ENCODE data around the gene PXDC1.

PXDC1 gene

GRCh38 chr6:3784885-3785744 is 33.6 kb upstream of the PXDC1 start:
- H4K20me1 ChIP-seq, result no peaks in the 10 kb centered on the region; a peak in 1 of 22 replicates
- no peak overlapping the region for H3K4me2 ChIP-seq
- H3K9me3 ChIP-seq (replicated peaks in 1 of 11), result no peaks in the 10 kb centered on the region
- no peak overlapping the region for H3K9ac ChIP-seq
- H3K27ac ChIP-seq, result no peak overlapping the region
- H3K4me3 ChIP-seq, result no peak overlapping the region
- no peaks in the 10 kb centered on the region for H3K27me3 ChIP-seq
- peaks cover 0 to 18% (median 0%) of the 10 kb centered on the region in 10 experiments; a peak in 4 of 20 replicates for H3K4me1 ChIP-seq
- H3K36me3 ChIP-seq, result no peaks in the 10 kb centered on the region
- no peak for TF ChIP-seq Cebpa-rat (IDR thresholded peaks at IDR 0.05)

GRCh38 chr6:3784423-3784822 is 32.9 kb upstream of the PXDC1 start:
- no peak overlapping the region for H3K27ac ChIP-seq
- no peak overlapping the region for H3K4me3 ChIP-seq
- TF ChIP-seq Cebpa-rat (IDR thresholded peaks at IDR 0.05), result no peak
- no peaks in the 10 kb centered on the region; a peak in 1 of 22 replicates for H4K20me1 ChIP-seq
- no peak overlapping the region for H3K4me2 ChIP-seq
- peaks cover 0 to 11% (median 0%) of the 10 kb centered on the region in 10 experiments; a peak in 4 of 20 replicates for H3K4me1 ChIP-seq
- H3K27me3 ChIP-seq, result no peaks in the 10 kb centered on the region
- no peaks in the 10 kb centered on the region for H3K36me3 ChIP-seq
- no peaks in the 10 kb centered on the region for H3K9me3 ChIP-seq (replicated peaks in 1 of 11)
- no peak overlapping the region for H3K9ac ChIP-seq

- peaks cover 0 to 9% (median 0%) of the 10 kb centered on the region in 10 experiments; a peak in 3 of 20 replicates for H3K4me1 ChIP-seq
- H3K9me3 ChIP-seq (replicated peaks in 1 of 11), result no peaks in the 10 kb centered on the region
- no peak overlapping the region for H3K27ac ChIP-seq
- H3K36me3 ChIP-seq, result no peaks in the 10 kb centered on the region
- no peaks in the 10 kb centered on the region for H3K27me3 ChIP-seq
- H3K9ac ChIP-seq, result no peak overlapping the region
- H3K4me2 ChIP-seq, result no peak overlapping the region
- H3K4me3 ChIP-seq, result no peak overlapping the region
- TF ChIP-seq Cebpa-rat (IDR thresholded peaks at IDR 0.05), result no peak
- H4K20me1 ChIP-seq, result no peaks in the 10 kb centered on the region; a peak in 1 of 22 replicates
These were observed 31.6 kb upstream of the PXDC1 start for GRCh38 chr6:3782876-3783832.

- Histone ChIP-seq H3K9me3 (replicated peaks in 1 of 11) (no peaks in the 10 kb centered on the region), H4K20me1 (no peaks in the 10 kb centered on the region; a peak in 1 of 22 replicates), H3K4me2 (no peak overlapping the region), H3K4me1 (peaks cover 8 to 19% (median 14%) of the 10 kb centered on the region in 10 experiments; a peak in 18 of 20 replicates), H3K9ac (no peak overlapping the region), H3K27me3 (no peaks in the 10 kb centered on the region), H3K27ac (no peak overlapping the region), H3K4me3 (no peak overlapping the region), H3K36me3 (no peaks in the 10 kb centered on the region)
- TF ChIP-seq Cebpa-rat (IDR thresholded peaks at IDR 0.05), result no peak
These were observed 30.0 kb upstream of the PXDC1 start for GRCh38 chr6:3781504-3781903.

- no peak overlapping the region for H3K27ac ChIP-seq
- H3K9me3 ChIP-seq (replicated peaks in 1 of 11), result no peaks in the 10 kb centered on the region
- no peaks in the 10 kb centered on the region for H3K27me3 ChIP-seq
- H3K4me3 ChIP-seq, result no peak overlapping the region
- no peak overlapping the region for H3K4me2 ChIP-seq
- no peak for TF ChIP-seq Cebpa-rat (IDR thresholded peaks at IDR 0.05)
- no peak overlapping the region for H3K9ac ChIP-seq
- no peaks in the 10 kb centered on the region; a peak in 1 of 22 replicates for H4K20me1 ChIP-seq
- H3K36me3 ChIP-seq, result no peaks in the 10 kb centered on the region
- H3K4me1 ChIP-seq, result peaks cover 0 to 15% (median 13%) of the 10 kb centered on the region in 10 experiments; a peak in 15 of 20 replicates
These were observed 28.0 kb upstream of the PXDC1 start for GRCh38 chr6:3779574-3779849.

- H3K27me3 ChIP-seq, result no peaks in the 10 kb centered on the region
- no peak overlapping the region for H3K4me2 ChIP-seq
- no peak overlapping the region for H3K27ac ChIP-seq
- H3K9ac ChIP-seq, result no peak overlapping the region
- no peaks in the 10 kb centered on the region; a peak in 1 of 22 replicates for H4K20me1 ChIP-seq
- H3K9me3 ChIP-seq (replicated peaks in 1 of 11), result no peaks in the 10 kb centered on the region
- no peak overlapping the region for H3K4me3 ChIP-seq
- H3K4me1 ChIP-seq, result peaks cover 0 to 20% (median 16%) of the 10 kb centered on the region in 10 experiments; a peak in 17 of 20 replicates
- H3K36me3 ChIP-seq, result no peaks in the 10 kb centered on the region
- TF ChIP-seq Cebpa-rat (IDR thresholded peaks at IDR 0.05), result no peak
These were observed 27.4 kb upstream of the PXDC1 start for GRCh38 chr6:3778701-3779573.

GRCh38 chr6:3777730-3778461 is 26.4 kb upstream of the PXDC1 start:
- Histone ChIP-seq H3K9me3 (replicated peaks in 1 of 11) (no peaks in the 10 kb centered on the region), H3K4me3 (no peak overlapping the region), H3K9ac (no peak overlapping the region), H3K27me3 (no peaks in the 10 kb centered on the region), H3K36me3 (no peaks in the 10 kb centered on the region), H3K27ac (no peak overlapping the region), H3K4me1 (peaks cover 3 to 31% (median 26%) of the 10 kb centered on the region in 10 experiments; a peak in 18 of 20 replicates), H4K20me1 (no peaks in the 10 kb centered on the region; a peak in 1 of 22 replicates), H3K4me2 (peak overlapping the region in 8 of 11 experiments; percentile 30 to 65 (median 52); a peak in 16 of 22 replicates)
- TF ChIP-seq Cebpa-rat (IDR thresholded peaks at IDR 0.05), result no peak

All from BLaER1 treated with 17β-estradiol and CSF1 and Interleukin-3, amounts not matched to agents 10 nM and 100 nM (cell line).